Posterior vena cava (tissue), 2 donors: Measurements from ENCODE around the gene SNX10. TPM values are rescaled to one million over a fixed set of nuclear protein-coding genes. Genes with fewer than 3 reads are reported as not detected.
"Not testable (repeated sequence)": the region's sequence is repeated elsewhere in the genome, so short reads cannot be mapped to it uniquely, and the experiment has no call there.

Experiments
- DNase-seq: peaks from one replicate; pipeline ENCODE4 v3.0.0-alpha.2; 2020; ENCODE audit warnings: low spot score
- intact Hi-C, 2 donors: fragments of 100-400 bp; cut with DNase I; formaldehyde crosslinking; loops; one replicate each; pipeline versions ENCODE4 v1.14.1 to v1.14.2; 2022 to 2023
- long read RNA-seq, 2 donors: library from polyadenylated mRNA; unstranded; transcript quantifications; one replicate each; pipeline ENCODE4 v2.0.0, GENCODE V29; 2020 to 2021
- total RNA-seq, 2 donors: library from RNA; stranded (reverse); fragmentation: NEBNext Ultra II Directional; extraction: Animal tissue kit (Norgen Biotek cat#: 25700); gene quantifications; one replicate each; pipeline ENCODE4 v1.2.1, GENCODE V29; 2021
- donor health status: DM: yes; HTN: yes; CAD: no.
- donor health status: DM: yes; HTN: yes; CAD: no.

The SNX10 gene, protein sequence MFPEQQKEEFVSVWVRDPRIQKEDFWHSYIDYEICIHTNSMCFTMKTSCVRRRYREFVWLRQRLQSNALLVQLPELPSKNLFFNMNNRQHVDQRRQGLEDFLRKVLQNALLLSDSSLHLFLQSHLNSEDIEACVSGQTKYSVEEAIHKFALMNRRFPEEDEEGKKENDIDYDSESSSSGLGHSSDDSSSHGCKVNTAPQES
- total RNA-seq, result 1 to 10 TPM; 4.0 to 6.5 TPM
- long read RNA-seq, donor 1, partial matches to known transcripts, result 0 of 2 reads
- long read RNA-seq, donor 1, other reads (novel, unspliced or antisense), result 1 of 2 reads
- long read RNA-seq, donor 2, partial matches to known transcripts, result 1 of 2 reads
- long read RNA-seq, donor 2, other reads (novel, unspliced or antisense), result 0 of 2 reads

DNA sequence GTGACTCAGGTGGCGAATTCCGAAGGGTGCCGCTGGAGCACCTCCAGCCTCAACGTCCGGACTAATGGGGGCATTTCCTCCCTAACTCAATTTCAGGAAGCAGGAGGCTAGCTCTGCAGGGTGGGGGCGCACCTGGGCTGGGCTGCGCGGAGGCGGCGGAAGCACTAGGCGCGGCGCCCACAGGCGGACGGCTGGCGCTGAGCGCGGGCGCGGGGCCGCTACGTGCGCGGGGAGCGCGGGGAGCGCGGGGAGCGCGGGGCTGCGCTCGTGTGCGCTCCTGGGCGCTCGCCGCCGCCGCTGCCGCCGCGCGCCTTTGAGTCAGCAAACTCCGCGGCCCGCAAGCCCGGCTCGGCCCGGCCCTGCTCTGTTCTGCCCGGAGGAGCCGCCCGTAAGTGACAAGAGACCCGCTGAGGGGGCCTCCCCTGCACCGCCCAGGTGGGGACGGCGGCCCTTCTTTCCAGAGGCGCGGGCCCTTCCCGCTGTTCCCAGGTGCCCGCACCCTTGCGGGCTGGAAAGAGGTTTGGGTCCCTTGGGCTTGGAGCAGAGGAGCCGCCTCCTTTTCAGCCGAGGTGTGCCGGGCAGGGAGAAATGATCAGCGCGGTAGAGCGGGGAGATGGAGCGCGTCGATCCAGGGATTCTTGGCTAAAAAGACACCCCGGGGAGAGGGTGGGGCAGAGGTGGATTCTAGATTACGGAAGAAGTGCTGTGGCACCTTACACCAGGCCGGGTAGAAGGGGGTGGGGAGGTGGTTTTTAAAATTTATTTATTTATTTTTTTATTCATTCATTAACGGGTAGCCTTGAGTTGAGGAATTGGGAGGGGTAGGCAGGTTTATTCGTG is at the start of gene SNX10:
SNX10 (plus strand) TSS at position 164 of the 840 bp plus-strand sequence. CDS start 54,581 bp downstream, outside the sequence.
- intact Hi-C loops, result no loop called here
- peak; percentile 85 for DNase-seq

DNA sequence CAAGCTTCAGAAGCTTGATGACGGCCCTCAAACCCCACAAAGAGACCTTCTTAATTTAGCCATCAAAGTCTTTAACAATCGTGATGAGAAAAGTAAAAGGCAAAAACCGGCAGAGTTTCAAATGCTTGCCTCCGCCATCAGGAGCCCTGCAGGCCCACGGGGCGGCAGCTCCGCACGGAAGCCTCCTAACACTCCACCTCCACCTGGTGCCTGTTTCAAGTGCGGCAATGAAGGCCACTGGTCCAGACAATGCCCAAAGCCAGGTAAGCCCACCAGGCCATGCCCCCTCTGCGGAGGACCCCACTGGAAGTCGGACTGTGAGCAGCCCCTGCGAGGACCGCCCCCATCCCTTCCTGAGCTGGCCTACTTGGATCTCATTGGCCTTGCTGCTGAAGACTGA is 46.5 kb upstream of the SNX10 start:
- intact Hi-C loops, result no loop called here
- no peak for DNase-seq

DNA sequence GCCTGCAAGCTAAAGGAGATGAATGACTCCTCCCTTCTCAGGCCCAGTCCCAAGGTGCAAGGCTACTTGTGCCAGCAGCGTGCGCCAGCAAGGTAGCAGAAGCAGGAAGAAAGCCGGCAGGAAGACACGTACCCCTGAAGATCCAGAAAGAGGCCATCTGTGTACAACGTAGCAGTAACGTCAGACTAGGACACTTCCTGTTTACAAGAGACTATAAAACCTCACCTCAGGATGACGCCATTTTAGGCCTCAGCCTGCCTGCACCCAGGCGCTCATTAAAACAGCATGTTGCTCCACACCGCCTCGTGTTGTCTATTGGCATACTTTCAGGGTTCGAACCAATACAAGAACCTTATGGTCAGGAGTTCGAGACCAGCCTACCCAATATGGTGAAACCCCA is 41.4 kb upstream of the SNX10 start:
- DNase-seq, result no peak
- intact Hi-C loops, result no loop called here

DNA sequence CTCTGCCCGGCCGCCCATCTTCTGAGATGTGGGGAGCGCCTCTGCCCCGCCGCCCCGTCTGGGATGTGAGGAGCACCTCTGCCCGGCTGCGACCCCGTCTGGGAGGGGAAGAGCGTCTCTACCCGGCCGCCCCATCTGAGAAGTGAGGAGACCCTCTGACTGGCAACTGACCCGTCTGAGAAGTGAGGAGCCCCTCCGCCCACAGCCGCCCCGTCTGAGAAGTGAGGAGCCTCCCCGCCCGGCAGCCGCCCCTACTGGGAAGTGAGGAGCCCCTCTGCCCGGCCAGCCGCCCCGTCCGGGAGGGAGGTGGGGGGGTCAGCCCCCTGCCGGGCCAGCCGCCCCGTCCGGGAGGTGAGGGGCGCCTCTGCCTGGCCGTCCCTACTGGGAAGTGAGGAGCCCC is 29.8 kb upstream of the SNX10 start:
- intact Hi-C loops, DNase-seq: not testable (repeated sequence)

DNA sequence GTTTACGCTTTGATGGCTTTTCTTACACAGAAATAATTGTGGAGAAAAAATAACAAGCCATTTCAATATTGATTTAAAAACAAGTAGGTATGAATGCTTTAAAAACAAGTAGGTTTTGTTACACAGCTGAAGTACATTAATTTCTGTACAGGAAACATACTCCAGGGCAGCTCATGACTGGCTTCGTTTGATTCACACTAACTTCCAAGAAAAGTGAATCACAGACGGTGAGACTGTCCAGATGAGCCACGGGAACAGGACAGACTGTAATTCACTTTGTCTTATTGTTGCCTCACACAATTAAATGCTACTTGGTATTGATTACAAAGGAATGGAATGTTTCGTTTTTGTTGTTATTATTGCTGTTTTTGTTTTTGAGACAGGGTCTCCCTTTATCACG is 26.6 kb upstream of the SNX10 start:
- intact Hi-C loops, result no loop called here

DNA sequence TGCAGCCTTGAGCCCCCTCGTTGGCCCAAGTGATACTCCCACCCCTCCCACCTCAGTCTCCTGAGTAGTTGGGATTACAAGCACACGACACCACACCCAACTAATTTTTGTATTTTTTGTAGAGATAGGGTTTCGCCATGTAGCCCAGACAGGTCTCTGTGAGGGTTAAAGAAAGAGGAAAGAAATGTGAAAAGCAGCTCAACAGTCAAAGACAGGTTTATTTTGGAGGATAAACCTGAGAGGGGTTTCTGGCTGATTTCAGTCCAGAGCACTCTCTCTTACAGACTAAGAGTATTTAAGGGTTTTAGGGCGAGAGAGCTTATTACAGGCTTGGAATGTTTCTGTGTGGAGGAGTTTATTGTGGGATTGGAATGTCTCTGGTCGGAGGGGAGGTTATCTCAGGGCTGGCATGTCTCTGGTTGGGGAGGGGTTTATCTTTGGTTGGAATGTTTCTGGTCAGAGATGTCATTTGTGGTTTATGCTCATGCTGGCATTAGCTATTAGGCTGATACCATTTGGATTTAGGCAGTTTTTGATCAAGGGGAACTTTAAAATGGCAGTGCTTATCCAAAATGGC is 26.1 kb upstream of the SNX10 start:
- DNase-seq, result no peak
- intact Hi-C loops, result no loop called here

More for the DNA sequence above, 26.6 kb upstream of the SNX10 start:
- no peak for DNase-seq

DNA sequence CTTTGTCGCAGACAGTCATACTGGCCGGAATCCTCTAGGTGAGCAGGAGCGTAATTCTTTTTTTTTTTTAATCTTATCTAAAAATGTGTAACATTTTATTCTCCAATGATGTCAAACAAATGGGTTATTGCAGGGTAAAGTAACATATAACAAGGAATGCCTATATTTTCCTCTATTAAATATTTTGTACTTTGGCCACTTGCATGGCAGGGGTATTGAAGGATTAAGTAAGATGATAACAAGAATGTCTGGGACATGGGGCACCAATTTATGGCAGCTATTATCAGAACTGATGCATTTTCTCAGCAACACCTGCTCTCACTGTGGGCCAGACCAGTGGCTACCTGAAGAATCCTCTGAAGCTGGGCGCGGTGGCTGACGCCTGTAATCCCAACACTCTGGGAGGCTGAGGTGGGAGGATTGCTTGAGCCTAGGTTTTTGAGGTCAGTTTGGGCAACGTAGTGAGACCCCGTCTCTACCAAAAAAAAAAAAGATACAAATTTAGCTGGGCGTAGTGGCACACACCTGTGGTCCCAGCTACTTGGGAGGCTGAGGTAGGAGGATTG is 24.0 kb upstream of the SNX10 start:
- intact Hi-C loops, result no loop called here
- DNase-seq, result no peak

DNA sequence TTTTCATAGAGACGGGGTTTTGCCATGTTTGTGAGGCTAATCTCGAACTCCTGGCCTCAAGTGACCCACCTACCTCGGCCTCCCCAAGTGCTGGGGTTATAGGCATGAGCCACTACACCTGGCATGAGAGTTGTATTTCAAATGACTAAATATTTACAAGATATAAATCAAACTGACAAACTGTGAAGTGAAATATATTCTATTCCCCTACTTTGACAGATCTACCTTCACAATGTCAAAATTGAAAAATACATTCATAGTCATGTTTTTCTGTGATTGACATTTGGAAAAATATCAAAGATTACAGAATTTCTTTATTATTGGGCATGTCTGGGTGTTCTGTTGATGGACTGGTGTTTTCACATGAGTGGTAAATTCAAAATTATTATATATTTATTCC is 16.4 kb upstream of the SNX10 start:
- intact Hi-C loops, result no loop called here

DNA sequence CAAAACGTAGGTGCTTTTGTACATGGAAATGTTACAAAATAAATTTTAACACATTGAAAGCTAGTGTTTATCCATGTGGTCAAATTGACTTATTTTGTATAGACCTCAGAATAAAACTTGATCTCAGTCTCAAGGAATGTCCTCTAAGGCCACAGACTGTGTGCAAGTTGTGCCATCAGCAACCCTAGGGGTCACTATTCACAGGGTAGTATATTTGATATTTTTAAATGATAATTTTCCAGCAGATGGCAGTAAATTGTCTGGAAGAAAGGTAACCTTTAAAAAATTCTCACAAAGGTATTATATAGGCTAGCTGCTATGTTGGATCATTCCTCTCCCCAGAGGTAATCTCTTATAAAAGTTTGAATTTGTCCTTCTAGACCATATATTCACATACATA is 12.9 kb upstream of the SNX10 start:
- no peak for DNase-seq
- intact Hi-C loops, result no loop called here

More for the DNA sequence above, 16.4 kb upstream of the SNX10 start:
- no peak for DNase-seq

DNA sequence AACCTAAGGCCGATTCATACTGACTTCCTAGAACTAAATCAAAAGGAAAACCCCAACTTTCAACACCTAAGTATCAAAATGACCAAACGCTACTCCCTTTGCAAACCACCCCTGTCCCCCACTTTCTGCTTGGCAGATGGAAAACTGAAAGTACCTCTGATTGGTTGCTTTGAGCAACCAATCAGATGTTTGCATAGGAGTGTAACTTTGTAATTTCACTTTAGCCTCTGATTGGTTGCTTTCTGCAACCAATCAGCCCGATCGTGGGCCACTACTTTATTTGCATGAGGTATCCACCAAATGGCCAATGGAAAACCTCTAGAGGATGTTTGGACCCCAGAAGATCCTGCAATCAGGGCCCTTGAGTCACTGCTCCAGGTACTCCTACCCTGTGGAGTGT is 12.3 kb upstream of the SNX10 start:
- no peak for DNase-seq
- intact Hi-C loops, result no loop called here

DNA sequence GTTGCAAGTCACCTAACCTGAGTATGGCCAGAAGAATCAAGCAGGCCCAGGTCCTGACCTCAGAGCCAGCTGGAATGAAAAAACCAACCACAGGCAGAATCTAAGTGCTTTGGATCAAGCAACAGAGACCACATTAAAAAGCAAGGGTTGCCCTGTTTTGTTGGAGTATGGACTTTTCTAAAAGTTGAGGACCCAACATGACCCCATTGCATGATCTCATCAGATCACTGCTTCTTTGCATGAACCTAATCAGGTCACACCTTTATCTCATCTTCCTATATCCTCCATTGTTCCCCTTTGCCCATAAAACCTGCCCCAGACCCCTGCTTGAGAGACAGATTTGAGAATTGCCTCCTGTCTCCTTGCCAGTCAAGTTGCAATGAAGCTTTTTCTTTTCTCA is 11.6 kb upstream of the SNX10 start:
- intact Hi-C loops, result no loop called here
- DNase-seq, result no peak

DNA sequence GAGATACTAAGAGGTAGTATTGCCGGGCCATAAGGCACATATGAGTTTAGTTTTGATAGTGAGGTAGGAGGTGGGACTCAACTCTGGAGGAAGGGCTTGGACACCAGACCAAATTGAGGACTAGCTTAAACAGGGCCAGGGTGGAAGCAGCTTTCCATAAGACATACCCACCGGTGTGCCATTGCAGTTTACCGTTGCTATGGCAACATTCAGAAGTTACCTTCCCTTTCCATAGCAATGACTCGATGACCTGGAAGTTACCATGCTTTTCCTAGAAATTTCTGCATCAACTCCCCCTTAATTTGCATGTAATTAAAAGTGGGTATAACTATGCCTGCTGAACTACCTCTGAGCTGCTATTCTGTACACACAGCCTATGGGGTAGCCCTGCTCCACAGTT is 10.9 kb upstream of the SNX10 start:
- DNase-seq, result no peak
- intact Hi-C loops, result no loop called here

DNA sequence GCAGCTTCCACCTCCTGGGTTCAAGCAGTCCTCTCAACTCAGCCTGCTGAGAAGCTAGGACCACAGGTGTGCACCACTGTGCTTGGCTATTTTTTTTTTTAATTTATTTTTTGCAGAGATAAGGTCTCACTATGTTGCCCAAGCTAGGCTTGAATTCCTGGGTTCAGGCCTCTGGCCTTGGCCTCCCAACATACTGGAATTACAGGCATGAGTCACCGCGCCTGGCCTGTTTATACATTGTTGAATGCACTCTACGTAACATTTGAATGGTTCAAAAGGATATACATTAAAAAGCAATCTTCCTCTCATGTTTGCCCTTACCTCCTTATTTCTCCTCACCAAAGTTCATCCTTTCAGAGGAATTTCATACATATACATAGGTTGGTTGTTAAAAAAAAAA is 7.2 kb upstream of the SNX10 start:
- no peak for DNase-seq
- intact Hi-C loops, result no loop called here

DNA sequence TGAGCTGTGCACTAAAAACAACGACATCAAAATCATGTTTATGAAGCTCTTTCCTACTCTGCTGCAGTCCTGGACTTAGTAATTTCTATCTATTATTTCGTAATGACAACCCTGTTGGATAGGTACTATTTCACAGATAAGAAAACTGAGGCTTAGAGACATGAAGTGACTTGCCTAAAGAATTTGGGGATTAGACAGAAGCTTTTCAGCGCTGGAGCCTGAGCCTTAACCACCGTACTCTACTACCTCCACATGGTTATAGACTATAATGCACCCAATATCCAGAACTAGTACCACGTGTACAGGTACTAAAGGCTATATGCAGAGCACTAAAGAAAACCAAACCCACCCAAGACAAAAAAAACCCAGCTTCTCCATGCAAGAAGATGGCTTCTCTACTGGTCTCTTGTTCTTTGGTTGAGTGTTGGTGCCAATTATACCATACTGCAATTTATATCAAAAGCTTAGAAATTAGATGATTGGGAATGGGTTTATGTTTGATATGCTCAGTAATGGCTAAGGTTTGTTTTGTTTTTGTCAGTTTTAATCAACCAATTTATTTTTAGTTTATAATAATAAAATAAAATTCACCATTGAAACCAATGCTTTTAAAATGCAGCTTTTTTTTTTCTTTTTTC is 6.5 kb upstream of the SNX10 start:
- DNase-seq, result no peak
- intact Hi-C loops, result no loop called here

DNA sequence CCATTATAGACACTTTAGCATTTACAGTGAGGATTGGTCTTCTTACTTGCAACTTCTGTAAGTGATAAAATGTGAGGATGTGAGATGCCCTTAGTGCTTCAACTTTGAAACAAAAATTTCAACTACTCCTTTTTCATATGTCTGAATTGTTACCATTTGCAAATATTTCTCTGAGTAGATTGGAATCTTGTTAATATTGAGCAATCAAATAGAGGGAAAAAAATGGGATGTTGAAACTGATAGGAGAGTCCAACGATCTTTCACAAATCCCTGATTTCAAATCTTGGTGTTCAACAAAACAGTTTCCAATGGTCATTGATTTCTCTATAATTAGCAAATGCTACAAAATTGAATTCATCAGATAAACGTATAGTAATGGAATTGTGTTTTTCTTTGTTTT is 5.5 kb upstream of the SNX10 start:
- DNase-seq, result no peak
- intact Hi-C loops, result no loop called here

DNA sequence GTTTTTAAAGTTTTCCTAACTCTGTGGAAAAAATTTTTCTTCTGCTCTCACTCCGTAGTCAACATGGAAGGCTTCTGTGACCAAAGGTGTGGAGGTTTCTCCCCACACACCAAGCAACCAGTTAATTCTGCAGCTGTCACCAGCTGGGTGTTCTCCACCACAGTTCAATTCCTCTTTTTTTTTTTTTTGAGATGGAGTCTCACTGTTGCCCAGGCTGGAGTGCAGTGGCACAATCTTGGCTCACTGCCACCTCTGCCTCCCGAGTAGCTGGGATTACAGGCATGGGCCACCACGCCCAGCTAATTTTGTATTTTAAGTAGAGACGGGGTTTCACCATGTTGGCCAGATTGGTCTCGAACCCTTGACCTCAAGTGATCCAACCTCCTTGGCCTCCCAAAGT is 3.5 kb upstream of the SNX10 start:
- DNase-seq, intact Hi-C loops: not testable (repeated sequence)

DNA sequence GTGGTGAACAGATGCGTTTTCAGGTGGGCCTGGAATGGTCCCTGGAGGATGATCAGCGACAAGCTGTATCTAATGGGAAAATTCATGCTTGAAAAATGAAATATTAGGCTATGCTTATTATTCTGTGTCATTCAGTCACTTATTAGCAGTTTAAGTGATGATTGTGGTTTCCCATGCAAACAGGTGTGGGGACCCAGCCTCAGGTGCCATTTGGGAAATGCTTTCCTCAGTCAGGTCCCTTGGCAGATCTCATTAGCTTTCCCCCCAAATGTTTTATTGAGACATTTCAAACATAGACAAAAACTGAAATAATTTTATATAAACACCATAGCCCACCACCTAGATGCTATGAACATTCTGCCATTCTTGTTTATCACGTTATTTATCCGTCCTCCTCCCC is 411 bp upstream of the SNX10 start:
- intact Hi-C loops, result no loop called here
- no peak for DNase-seq

DNA sequence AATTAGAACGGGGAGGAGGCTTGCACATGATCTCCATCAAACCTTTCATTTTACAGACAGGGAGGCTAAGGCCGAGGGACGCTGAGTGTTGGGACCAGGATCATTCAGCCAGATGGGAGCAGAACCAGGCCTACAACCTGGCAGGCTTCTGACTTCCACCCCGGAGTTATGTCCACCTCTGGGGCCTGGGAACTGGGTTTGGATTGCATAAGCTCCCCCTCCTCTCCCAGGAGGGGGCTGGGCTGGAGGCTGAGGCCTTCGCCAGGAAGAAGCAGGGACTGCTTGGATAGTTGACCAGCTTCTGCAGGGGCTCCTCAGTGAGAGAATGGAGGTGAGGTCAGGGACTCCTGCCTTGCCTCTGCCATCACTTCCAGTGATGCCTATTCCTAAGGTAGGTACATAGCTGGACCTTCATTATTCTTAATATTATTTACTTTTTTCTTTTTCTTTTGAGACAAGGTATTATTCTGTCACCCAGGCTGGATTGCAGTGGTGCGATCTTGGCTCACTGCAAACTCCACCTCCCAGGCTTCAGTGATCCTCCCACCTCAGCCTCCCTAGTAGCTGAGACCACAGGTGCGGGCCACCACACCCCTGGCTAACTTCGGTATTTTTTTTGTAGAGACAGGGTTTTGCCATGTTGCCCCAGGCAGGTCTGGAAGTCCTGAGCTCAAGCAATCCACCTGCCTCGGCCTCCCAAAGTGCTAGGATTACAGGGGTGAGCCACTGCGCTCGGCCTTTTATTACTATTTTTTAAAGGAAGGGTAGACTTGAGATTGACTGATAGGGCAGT is 1.3 kb downstream of the SNX10 start:
- DNase-seq, result no peak
- intact Hi-C loops, result no loop called here
